D721Med (cell line): ENCODE data around the gene TPI1.

Experiments used
- DNase-seq: peaks from one replicate; pipeline ENCODE4 v3.0.0; 2011; ENCODE audit warnings: low spot score; ENCODE audit not compliant: insufficient read length
- FAIRE-seq: peaks from 2 replicates; lab custom pipeline; 2011; peaks lifted over from hg19 to GRCh38; lab: Jason Lieb, UNC
- TF ChIP-seq, protein P1 (sequence below): IDR thresholded peaks from 2 replicates; pipeline ENCODE4 v1.5.1; 2012; ENCODE audit warnings: mild to moderate bottlenecking, control low read depth; ENCODE audit not compliant: insufficient read depth; ENCODE audit errors: missing control alignments

The TPI1 gene

GRCh38 chr12:6829536-6830220, 37.7 kb upstream of the TPI1 start:
- DNase-seq (no peak), FAIRE-seq (no peak)
- TF ChIP-seq, protein P1, sequence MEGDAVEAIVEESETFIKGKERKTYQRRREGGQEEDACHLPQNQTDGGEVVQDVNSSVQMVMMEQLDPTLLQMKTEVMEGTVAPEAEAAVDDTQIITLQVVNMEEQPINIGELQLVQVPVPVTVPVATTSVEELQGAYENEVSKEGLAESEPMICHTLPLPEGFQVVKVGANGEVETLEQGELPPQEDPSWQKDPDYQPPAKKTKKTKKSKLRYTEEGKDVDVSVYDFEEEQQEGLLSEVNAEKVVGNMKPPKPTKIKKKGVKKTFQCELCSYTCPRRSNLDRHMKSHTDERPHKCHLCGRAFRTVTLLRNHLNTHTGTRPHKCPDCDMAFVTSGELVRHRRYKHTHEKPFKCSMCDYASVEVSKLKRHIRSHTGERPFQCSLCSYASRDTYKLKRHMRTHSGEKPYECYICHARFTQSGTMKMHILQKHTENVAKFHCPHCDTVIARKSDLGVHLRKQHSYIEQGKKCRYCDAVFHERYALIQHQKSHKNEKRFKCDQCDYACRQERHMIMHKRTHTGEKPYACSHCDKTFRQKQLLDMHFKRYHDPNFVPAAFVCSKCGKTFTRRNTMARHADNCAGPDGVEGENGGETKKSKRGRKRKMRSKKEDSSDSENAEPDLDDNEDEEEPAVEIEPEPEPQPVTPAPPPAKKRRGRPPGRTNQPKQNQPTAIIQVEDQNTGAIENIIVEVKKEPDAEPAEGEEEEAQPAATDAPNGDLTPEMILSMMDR = no peak

DNA sequence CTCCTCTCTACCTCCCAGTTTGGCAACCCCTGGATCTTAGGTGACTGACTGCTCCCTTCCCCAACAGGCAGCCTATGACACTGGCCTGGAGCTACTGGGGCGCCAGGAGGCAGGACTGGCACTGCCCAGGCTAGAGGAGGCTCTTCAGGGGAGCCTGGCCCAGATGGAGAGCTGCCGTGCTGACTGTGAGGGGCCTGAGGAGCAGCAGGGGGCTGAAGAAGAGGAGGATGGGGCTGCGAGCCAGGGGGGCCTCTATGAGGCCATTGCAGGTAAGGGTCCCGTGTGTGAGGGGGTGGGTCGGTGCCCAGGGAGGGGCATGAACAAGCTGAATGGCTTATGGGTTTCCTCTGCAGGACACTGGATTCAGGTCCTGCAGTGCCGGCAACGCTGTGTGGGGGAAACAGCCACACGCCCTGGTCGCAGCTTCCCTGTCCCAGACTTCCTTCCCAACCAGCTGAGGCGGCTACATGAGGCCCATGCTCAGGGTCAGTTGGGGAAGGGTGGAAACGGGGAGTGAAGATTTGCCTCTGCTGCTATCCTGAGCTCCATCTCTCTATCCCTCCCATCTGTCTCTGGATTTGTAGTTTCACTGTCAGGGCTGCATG, 36.9 kb upstream of the TPI1 start:
- FAIRE-seq (no peak), DNase-seq (no peak)
- TF ChIP-seq, protein P1 = no peak

- FAIRE-seq (no peak), DNase-seq (no peak)
- TF ChIP-seq, protein P1 = no peak
Measured at GRCh38 chr12:6830999-6831398, 36.3 kb upstream of the TPI1 start.

DNA sequence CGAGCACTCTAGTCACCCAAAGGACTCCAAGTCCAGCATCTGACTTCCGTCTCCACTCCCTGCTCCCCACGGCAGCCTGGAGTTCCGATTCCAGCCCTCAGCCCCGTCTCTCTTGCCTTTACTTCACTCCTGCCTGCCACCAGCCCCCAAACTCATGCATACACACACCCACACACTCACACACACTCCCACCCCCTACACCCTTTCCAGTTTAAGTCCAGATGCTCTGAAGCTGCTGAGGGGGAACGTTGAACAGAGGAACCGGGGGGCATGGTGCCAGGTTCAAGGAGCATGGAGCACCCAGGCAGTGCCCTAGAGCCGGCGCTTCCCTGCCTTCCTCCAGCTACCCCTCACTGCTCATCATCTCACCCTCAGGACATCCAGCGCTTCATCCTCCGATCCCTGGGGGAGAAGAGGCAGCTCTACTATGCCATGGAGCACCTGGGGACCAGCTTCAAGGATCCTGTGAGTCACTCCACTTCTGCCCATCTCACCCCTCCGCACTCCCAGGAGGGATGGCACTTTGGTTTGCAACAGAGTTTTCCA, 35.8 kb upstream of the TPI1 start:
- DNase-seq (no peak), FAIRE-seq (no peak)
- TF ChIP-seq, protein P1 = no peak

DNA sequence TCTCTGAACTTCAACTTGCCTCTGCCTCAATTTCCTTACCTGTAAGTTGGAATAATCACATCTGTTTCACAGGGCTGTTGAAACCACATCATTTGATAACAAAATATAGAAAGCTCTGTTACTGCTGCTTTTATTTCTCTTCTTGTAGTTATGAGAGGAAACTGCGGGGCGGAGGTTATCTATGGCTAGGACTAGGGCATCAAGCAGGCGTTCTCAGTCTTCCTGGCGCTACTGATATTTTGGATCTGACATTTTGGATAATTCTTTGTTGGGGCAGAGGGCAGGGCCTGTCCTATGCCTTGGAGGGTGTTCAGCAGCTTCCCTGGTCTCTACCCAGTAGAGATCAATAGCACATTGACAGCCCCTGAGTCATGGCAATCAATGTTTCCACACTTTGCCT, 35.2 kb upstream of the TPI1 start:
- FAIRE-seq (no peak), DNase-seq (no peak)
- TF ChIP-seq, protein P1 = no peak

DNA sequence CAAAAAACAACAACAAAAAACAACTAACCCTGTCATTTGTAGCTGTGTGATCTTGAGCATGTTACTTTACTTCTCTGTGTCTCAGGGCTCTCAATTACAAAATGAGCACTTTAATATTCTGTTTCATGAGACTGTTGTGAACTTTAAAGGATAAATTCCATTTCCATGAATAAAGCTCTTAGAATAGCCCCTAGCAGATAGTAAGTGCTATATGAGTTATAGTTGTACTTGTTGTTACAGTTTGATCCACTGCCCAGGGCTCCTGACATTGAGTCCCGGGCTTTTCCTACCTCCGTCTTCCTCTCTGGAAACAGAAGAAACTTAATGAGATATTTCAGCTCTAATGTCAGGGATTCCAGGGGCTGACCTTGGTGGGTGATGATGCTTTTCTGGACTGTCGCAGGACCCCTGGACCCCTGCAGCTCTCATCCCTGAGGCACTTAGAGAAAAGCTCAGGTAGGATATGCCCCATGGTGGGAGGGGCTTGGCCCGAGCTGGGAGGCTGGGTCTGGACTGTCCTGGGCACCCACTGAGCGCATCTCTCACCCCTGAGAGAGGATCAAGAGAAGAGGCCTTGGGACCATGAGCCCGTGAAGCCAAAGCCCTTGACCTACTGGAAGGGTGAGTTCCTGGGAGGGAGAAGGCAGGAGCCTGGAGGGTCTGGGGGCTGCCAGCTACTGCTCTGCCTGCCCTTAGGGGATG, 34.0 kb upstream of the TPI1 start:
- TF ChIP-seq, protein P1 = no peak
- no peak for DNase-seq
- FAIRE-seq = no peak
